GM19043 (cell line): ENCODE results near the gene TFG.

Experiments used
- ATAC-seq: cut with Tn5 transposase; IDR thresholded peaks from one replicate; pipeline ENCODE4 v1.9.1; 2021; ENCODE audit warnings: low read depth; ENCODE audit not compliant: unreplicated experiment

TFG gene

GRCh38 chr3:100753846-100754245 lies 44.6 kb downstream of the TFG start:
- ATAC-seq: no peak

DNA sequence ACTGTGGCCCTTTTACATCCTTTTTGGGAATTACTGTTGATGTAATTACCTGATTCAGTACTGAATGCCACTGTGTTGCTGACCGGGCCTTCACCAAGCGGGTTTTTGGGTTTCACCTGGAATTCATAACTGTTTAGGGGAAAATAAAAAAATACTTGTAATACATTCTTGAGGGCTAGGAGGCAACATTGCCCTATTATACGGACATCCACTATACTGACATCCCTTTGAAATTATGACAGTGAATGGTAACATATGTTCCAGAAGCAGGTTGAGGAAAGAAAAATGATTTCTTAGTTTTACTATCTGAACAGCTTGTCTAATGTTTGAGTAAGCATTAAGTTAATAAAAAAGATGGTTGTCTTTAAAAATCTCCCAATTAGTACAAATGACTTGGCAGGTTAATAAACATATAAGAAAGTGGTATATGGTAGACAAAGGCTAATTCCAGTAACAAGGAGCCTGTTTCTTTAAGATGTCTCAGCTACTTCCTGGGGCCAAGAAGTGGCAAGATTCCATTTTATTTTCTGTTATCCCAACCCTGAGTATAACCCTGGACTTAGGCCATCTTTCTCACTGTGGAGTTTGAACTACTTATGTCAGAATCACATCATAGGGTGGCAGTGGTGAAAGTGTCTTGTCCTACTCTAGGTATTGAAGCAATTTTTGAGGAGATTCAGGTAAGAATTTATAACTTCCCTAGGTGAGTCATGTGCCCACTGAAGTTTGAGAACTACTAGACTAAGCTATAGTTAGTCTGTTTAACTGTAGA lies 45.5 kb downstream of the TFG start:
- no peak for ATAC-seq

GRCh38 chr3:100756441-100756840 lies 47.1 kb downstream of the TFG start:
- ATAC-seq: no peak

DNA sequence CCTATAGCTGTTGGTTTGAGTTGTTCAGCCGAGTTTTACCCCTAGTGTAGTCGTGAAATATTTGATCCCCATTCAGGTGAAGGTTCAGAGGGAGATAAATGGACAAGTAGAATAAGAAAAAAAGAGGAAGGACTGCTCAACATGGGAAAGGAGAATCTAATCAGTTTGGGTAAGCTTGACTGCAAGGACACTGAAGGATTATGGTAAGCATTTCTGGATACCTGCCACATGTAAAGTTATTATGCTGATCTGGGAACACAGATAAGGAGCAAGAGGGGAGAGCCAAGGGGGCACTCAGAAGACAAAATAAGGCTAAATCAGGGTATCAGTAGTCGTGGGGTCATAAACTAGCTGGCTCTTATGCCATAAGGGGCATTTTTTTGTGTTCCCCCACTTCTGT lies 49.9 kb downstream of the TFG start:
- no peak for ATAC-seq

DNA sequence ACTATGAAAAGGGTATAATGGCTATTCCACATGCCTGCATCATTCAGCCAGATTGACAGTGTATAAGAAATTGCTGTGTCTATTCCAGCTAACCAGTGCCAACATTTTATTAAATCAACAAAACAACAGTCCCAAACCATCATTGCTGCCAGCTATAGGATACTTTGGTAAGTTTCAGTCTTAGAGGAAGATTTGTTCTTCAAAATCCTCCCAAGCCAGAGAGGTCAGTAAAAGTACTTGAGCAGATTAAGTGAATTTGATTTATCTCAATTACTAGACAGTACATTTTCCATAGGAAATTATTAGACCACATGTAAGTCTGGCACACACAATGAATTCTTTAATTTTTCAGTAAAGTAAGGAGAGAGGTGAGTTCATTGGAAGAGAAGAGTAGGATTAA lies 50.7 kb downstream of the TFG start:
- ATAC-seq: no peak

DNA sequence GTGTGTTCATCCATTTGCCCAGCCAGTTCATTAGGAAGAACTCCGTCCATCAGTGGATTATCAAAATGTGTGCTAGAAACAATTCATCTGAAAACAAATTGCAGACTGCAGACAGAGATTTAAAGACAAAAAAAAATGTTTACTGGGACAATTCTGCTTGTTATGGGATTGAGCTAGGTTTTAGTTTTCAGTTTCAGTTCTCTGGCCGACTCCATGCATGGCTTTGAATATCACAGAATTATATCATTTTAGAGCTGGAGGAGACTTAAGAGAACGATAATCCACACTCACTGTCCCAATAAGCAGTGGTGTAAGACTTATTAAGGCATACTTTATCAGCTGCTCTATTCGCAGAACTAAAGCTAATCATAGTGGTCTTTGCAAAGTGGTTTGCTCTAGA lies 51.1 kb downstream of the TFG start:
- no peak for ATAC-seq

DNA sequence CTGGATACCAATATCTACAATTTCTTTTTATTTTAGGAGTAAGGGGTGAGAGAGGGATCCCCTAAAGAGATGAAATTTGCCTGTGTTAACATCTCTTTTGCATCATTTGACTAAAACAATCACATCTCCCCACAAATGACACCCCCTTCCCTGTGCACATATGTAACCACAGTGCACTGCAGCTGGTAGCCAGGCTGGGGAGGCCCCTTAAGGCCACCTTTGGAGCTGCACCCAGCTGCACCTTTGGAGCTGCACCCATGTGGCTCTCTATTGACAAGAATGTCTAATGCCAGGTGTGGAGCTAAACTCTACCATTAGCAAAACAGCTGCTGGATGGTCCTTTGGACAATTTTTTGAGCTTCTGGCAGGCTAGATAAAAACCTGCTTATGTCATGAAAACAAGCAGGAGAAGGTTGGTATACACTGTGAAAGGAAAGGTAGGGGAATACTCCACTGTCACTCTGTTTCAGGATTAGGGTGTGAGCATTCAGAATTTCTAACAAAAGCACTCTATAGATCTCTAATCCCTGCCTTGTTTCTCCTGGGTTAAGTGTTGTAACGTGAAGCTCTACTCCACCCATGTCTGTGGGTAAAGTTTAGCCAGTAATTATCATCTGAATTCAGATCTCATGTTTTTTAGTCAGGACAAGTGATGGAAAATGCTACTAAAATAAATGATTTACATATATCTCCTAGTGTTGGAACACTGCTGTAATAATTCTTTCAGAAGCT lies 52.1 kb downstream of the TFG start:
- ATAC-seq: no peak

GRCh38 chr3:100761951-100762350 lies 52.7 kb downstream of the TFG start:
- ATAC-seq: no peak

DNA sequence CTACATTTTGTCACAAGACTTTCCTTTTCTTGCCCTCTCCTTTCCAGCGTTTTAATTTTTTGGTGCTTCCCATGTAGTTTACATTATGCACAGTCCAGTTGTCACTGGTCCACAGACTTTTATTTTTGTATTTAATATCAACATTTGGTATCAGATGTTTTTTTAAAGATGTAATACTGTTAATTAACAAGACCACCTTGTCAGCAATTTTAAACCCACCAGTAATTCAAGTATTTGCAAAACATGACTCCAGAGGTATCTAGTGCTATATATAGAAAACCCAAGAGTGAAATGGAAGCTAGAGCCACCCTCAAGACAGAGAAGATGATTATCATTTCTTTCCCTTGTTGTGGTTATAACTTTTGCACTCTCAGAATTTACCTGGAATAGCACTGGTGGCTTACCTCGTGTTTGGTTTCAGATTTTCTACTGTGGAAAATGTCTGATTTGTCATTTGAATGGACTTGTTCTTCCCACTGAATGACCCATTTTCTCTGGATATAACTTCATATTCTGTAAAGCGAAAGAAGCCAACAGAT lies 56.2 kb downstream of the TFG start:
- no peak for ATAC-seq

DNA sequence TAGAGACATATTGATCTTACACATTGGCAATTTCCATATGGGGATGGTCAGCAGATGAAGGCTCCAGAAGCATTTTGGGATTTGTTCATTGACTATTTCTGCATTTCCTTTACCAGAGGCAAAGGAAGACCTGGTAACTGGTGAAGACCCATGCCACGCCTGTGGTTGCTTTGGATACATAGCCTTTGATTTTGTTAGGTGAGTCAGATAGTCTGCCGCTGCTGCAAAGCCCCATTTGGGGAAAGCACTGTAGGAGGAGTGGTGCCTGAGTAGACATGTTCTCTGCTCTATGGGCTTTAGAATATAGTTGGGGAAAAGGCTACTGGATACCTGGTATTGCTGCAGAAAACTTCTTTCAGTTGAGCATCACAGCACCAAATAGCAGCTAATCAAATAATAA lies 56.8 kb downstream of the TFG start:
- no peak for ATAC-seq

DNA sequence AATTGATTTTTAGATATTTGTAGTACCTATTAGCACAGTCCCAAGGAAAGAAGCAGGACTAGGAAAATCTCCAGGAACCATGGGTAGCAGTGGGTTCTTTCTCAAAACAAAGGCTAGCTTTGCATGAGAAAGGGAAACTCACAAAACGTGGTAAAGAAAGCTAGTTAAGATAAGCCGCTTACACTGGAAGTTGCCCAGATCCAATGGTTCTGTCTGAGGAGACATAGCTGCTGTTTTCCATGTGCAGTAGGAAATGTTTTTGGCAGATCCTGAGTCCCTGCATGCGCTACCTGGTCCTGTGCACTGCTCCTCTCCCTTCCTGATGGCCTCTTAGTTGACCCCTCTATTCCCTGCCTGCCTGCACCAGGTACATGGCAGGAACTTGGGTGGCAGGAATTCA lies 60.4 kb downstream of the TFG start:
- no peak for ATAC-seq

- no peak for ATAC-seq
These were observed 65.9 kb downstream of the TFG start for GRCh38 chr3:100775226-100775625.

DNA sequence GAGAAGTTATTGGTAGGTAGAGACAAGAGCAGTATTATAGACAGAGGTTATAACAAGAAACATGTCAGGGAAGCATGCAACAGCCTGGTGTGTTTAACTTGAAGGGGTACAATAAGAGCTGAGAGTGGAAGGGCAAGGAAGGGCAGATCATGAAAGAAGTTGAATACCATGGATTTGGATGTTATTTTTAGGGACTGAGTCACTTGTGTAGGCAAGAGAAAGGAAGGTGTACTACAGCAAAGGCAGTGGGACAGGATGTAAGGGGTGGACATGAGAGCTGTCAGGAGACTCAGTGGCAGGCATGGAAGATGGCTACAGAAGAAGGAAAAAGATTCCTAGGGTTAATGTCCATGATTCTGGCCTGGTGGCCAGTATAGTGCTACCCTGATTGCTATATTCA lies 66.4 kb downstream of the TFG start:
- no peak for ATAC-seq

DNA sequence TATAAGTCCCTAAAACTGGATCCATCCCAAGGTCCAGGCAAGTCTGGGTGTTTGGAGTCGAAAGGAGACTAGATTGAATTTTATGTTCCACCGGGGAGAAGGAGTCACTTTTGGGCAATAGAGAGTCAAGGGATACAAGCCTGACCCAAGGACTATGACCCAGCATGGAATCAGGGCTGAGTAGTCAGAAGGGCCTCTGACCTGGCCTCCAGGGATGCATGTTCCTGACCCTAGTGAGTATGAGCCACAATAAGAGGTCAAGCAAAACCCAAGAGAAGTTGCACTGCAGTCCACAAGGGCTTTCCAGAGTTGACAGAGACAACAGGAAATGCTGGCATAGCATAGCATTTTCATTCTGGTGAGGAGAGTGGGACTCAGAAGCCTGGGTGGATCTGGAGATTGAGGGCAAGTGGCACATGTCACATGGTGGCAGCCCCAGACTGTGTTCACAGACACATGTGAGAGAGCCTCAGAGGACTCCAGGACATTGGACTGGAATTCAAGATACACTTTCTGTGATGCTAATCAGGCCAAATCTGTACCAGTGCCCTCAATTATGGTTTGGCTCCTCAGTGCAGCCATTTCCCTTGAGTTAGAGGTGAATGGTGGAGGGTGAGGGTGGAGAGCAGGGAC lies 66.9 kb downstream of the TFG start:
- no peak for ATAC-seq

- ATAC-seq: no peak
These were observed 67.5 kb downstream of the TFG start for GRCh38 chr3:100776746-100777145.

- ATAC-seq: no peak
These were observed 68.0 kb downstream of the TFG start for GRCh38 chr3:100777271-100777670.

GRCh38 chr3:100779480-100779879 lies 70.2 kb downstream of the TFG start:
- ATAC-seq: no peak

- ATAC-seq: no peak
These were observed 70.9 kb downstream of the TFG start for GRCh38 chr3:100780071-100780622.

GRCh38 chr3:100781301-100781700 lies 72.0 kb downstream of the TFG start:
- ATAC-seq: no peak

GRCh38 chr3:100782348-100782747 lies 73.1 kb downstream of the TFG start:
- no peak for ATAC-seq

DNA sequence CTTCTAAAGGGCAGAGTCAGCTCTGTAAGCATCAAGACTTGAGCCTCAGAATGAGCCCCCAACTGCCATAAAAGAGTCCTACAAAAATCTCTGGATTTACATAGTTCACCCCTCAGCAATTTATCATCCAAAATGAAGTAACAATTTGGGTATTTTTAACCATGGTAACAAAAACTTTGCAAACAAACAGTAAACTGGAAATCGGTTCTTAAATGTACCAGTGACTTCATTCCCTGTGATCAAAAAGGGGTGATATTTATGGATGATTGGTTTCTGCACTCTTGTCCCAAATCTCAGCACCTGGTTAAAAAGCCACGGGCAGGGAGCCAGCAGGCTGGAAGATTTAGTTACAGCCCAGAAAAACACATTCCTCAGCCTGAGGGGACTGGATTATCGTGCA lies 73.6 kb downstream of the TFG start:
- ATAC-seq: no peak
